ENCODE data around the gene CWH43.

- TF ChIP-seq POLR2AphosphoS5 (IDR thresholded peaks at IDR 0.05), result no peak
- TF ChIP-seq CTCF (IDR thresholded peaks at IDR 0.05; ENCODE audit: poor library complexity, severe bottlenecking), result no peak
Measured at GRCh38 chr4:48974979-48975640, 11.0 kb upstream of the CWH43 start.

All from neural cell (in vitro differentiated cells).